ENCODE data around the gene ZBTB7B.

ZBTB7B gene

DNA sequence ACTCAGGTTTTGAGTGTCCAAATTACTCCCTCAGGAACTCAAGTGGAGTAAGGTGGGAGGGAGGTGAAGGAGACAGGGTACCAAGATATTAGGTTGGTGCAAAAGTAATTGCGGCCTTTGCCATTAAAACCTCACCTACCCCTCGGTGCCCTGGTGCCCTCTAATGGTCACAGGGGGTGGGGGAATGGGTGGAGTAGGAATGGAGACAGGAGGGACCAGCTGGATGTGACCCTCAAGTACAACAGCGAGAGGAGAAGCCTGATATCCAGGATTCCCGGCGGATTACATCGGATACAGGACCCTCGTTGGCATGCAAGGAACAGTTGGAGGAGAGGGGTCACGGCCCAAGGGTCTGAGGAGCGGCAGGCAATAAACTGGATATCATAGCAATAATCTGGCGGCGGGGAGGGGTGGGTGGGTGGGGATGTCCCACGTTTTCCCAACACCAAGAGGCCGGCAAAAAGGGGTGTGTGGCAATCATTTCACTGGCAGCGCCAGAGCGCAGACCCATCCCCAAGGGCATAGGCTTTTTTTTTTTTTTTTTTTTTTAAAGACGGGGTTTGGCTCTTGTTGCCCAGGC is 4.3 kb upstream of the ZBTB7B start:
- TF ChIP-seq, protein P1, sequence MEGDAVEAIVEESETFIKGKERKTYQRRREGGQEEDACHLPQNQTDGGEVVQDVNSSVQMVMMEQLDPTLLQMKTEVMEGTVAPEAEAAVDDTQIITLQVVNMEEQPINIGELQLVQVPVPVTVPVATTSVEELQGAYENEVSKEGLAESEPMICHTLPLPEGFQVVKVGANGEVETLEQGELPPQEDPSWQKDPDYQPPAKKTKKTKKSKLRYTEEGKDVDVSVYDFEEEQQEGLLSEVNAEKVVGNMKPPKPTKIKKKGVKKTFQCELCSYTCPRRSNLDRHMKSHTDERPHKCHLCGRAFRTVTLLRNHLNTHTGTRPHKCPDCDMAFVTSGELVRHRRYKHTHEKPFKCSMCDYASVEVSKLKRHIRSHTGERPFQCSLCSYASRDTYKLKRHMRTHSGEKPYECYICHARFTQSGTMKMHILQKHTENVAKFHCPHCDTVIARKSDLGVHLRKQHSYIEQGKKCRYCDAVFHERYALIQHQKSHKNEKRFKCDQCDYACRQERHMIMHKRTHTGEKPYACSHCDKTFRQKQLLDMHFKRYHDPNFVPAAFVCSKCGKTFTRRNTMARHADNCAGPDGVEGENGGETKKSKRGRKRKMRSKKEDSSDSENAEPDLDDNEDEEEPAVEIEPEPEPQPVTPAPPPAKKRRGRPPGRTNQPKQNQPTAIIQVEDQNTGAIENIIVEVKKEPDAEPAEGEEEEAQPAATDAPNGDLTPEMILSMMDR (IDR thresholded peaks at IDR 0.05; ENCODE audit: low read depth, low read length), result no peak
- no peak for DNase-seq (ENCODE audit: extremely low read depth, low read depth)

- DNase-seq (ENCODE audit: extremely low read depth, low read depth), result no peak
- TF ChIP-seq, protein P1 (IDR thresholded peaks at IDR 0.05; ENCODE audit: low read depth, low read length), result no peak; the same call in none of the 2 replicates
These were observed 3.6 kb upstream of the ZBTB7B start for GRCh38 chr1:154998818-154999570.

DNA sequence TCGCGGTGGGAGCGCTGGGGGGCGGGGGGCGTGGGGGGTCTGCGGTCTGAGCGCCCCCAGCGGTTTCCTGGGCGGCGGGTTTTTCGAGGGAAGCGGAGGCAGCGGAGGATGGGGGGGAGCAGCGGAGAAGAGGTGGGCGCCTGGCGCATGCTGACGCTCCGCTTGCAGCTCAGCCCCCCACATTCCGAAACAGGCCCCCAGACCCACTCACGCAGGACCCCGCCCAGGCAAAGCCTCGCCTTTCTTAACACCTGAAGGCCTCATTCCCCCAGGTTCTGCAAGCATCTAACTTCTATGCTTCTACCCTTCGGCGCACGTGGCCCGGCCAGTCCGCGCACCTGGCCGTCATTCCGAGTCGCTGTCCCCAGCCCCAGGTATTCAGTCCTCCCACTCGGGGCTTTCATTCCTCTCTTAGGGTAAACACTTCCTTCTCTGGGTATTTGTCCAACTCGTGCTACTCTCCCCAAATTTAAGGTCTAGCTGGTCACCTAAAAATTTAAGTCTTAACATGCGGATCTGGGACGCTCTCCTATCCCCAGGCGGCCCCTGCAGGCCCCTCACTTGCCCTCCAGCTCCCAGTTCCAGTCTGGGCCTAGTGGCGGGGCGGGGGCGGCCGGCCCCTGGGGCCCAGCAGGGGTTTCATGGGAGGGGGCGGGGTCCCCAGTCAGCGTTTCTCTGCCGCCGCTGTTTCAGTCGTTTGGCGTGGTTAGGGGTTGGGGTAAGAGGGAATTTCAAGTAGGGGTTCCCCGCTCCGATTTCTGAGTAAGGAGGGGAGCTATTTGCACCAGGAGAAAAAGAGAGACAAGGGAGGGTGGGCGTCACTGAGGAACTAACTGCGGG is 2.8 kb upstream of the ZBTB7B start:
- TF ChIP-seq, protein P1 (IDR thresholded peaks at IDR 0.05; ENCODE audit: low read depth, low read length), result no peak
- no peak for DNase-seq (ENCODE audit: extremely low read depth, low read depth)

GRCh38 chr1:155000411-155000725 is 2.2 kb upstream of the ZBTB7B start:
- DNase-seq (ENCODE audit: extremely low read depth, low read depth), result no peak

GRCh38 chr1:155000726-155001424 is 1.7 kb upstream of the ZBTB7B start:
- TF ChIP-seq, protein P1 (IDR thresholded peaks at IDR 0.05; ENCODE audit: low read depth, low read length), result no peak
- DNase-seq (ENCODE audit: extremely low read depth, low read depth), result no peak

More at GRCh38 chr1:155000411-155000725, 2.2 kb upstream of the ZBTB7B start:
- TF ChIP-seq, protein P1 (IDR thresholded peaks at IDR 0.05; ENCODE audit: low read depth, low read length), result no peak

- TF ChIP-seq, protein P1 (IDR thresholded peaks at IDR 0.05; ENCODE audit: low read depth, low read length), result no peak
- DNase-seq (ENCODE audit: extremely low read depth, low read depth), result no peak
These were observed 1.3 kb upstream of the ZBTB7B start for GRCh38 chr1:155001425-155001674.
